WTC11 (cell line): ENCODE measurements around the gene SRGAP1.

ENCODE experiments used
- GABPB1 ChIP-seq: sonication (generic); formaldehyde crosslinking; IDR thresholded peaks from 2 replicates; pipeline ENCODE4 v1.8.1; 2023; ENCODE audit warnings: mild to moderate bottlenecking, missing genetic modification reagents
- NR1H2 ChIP-seq: sonication (generic); formaldehyde crosslinking; IDR thresholded peaks from 2 replicates; pipeline ENCODE4 v1.9.0; 2021; ENCODE audit warnings: mild to moderate bottlenecking, moderate library complexity, missing genetic modification reagents
- TF ChIP-seq, protein P1 (sequence below): fragments of 200-600 bp; IDR thresholded peaks from 2 replicates; pipeline ENCODE4 v1.8.0; 2022; ENCODE audit warnings: antibody characterized with exemption
- TF ChIP-seq, protein P2 (sequence below): sonication (generic); formaldehyde crosslinking; conservative IDR thresholded peaks from 2 replicates; pipeline ENCODE4 v1.8.1; 2022; ENCODE audit warnings: mild to moderate bottlenecking, missing genetic modification reagents

DNA sequence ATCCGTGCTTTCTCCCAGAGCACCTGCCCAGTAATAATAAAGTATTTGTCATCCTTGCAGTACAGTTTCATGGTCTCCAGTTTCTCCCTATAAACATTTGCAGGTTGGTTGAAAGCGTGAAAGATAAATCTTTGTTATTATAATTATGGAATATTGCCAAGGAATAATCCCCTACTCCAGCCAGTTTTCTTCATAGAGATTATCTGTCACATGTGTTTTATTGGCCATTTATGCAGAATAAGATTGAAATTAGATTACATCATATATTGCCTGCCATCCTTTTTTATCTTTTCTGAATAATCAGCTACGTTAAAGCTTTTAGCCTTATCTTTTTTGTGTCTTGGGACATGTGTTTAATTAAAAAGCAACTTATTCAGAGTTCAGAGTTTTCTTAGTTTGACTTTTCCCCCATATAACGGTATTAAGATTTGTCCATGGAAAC, 209.6 kb downstream of the SRGAP1 start:
- TF ChIP-seq NR1H2 (CRISPR knock-in tag) (no peak), GABPB1 (no peak)
- TF ChIP-seq, protein P1, sequence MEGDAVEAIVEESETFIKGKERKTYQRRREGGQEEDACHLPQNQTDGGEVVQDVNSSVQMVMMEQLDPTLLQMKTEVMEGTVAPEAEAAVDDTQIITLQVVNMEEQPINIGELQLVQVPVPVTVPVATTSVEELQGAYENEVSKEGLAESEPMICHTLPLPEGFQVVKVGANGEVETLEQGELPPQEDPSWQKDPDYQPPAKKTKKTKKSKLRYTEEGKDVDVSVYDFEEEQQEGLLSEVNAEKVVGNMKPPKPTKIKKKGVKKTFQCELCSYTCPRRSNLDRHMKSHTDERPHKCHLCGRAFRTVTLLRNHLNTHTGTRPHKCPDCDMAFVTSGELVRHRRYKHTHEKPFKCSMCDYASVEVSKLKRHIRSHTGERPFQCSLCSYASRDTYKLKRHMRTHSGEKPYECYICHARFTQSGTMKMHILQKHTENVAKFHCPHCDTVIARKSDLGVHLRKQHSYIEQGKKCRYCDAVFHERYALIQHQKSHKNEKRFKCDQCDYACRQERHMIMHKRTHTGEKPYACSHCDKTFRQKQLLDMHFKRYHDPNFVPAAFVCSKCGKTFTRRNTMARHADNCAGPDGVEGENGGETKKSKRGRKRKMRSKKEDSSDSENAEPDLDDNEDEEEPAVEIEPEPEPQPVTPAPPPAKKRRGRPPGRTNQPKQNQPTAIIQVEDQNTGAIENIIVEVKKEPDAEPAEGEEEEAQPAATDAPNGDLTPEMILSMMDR: no peak
- TF ChIP-seq, protein P2, sequence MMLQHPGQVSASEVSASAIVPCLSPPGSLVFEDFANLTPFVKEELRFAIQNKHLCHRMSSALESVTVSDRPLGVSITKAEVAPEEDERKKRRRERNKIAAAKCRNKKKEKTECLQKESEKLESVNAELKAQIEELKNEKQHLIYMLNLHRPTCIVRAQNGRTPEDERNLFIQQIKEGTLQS (CRISPR knock-in tag): no peak
